Panc1 (cell line): ENCODE data around the gene MUC2. TPM values are rescaled to one million over a fixed set of nuclear protein-coding genes. Genes with fewer than 3 reads are reported as not detected.
A peak's percentile ranks its signal among the peaks of the same experiment; 100 is the strongest.

Experiments
- ATAC-seq: fragments of 200-7000 bp; cut with Tn5 transposase; 2 replicates; pipeline ENCODE4 v1.9.1; 2020; ENCODE audit warnings: mild to moderate bottlenecking, moderate library complexity
- BruUV-seq: library from RNA; stranded (reverse); fragments of 400-500 nt; replicated peaks from 2 replicates; lab custom pipeline; 2021; lab: Mats Ljungman, UMichigan
- CTCF ChIA-PET: fragments of 300-600 bp; sonication (Branson Sonifier 250); formaldehyde crosslinking; loops from one replicate; lab custom pipeline; 2022; ENCODE audit warnings: antibody characterized with exemption; lab: Charles Lee
- POLR2A ChIA-PET: fragments of 300-600 bp; sonication (Branson Sonifier 250); formaldehyde crosslinking; loops from one replicate; lab custom pipeline; 2022; ENCODE audit warnings: antibody characterized with exemption; lab: Charles Lee
- DNase-seq: peaks from one replicate; pipeline ENCODE4 v3.0.0-alpha.2; 2010; ENCODE audit warnings: low read depth, low spot score
- H3K27ac ChIP-seq: 2 replicates; pipeline ENCODE4 v1.5.1; 2011; ENCODE audit warnings: mild to moderate bottlenecking, low read length, inconsistent platforms
- H3K27me3 ChIP-seq: fragments of 200-500 bp; sonication (Bioruptor generic); 2 replicates; pipeline ENCODE4 v1.6.0; 2014; ENCODE audit warnings: low read length, inconsistent platforms; ENCODE audit not compliant: control insufficient read depth, insufficient read depth
- H3K36me3 ChIP-seq: fragments of 200-500 bp; sonication (Bioruptor generic); 2 replicates; pipeline ENCODE4 v1.5.1; 2014; ENCODE audit warnings: inconsistent platforms, mild to moderate bottlenecking, low read length, moderate library complexity; ENCODE audit not compliant: control insufficient read depth, insufficient read depth
- H3K4me1 ChIP-seq: 2 replicates; pipeline ENCODE4 v1.5.1; 2011; ENCODE audit warnings: inconsistent platforms, mild to moderate bottlenecking, low read length, moderate library complexity; ENCODE audit not compliant: control insufficient read depth, insufficient read depth
- H3K4me3 ChIP-seq, 2 experiments: 2 replicates each; pipeline ENCODE4 v1.5.1; 2011 to 2012; ENCODE audit warnings: low read depth in 2 of 2, low read length in 2 of 2, mild to moderate bottlenecking in 2 of 2, inconsistent platforms in 1 of 2, moderate library complexity in 1 of 2
- H3K9me3 ChIP-seq: fragments of 200-500 bp; sonication (Bioruptor generic); 2 replicates; pipeline ENCODE4 v1.5.1; 2014; ENCODE audit warnings: low read depth, mild to moderate bottlenecking, inconsistent platforms, low read length, moderate library complexity; ENCODE audit not compliant: control insufficient read depth, insufficient read depth
- CTCF ChIP-seq: fragments of 450-650 bp; IDR thresholded peaks from 2 replicates; pipeline ENCODE4 v1.5.1; 2017; ENCODE audit warnings: mild to moderate bottlenecking
- POLR2AphosphoS5 ChIP-seq: IDR thresholded peaks from 2 replicates; pipeline ENCODE4 v1.6.1; 2012; ENCODE audit warnings: mild to moderate bottlenecking, low read depth, low read length, moderate library complexity
- REST ChIP-seq, 2 experiments: IDR thresholded peaks; 2 replicates each; pipeline ENCODE4 v1.6.1; 2011 to 2012; ENCODE audit warnings: low read depth in 2 of 2, control low read depth in 1 of 2, low read length in 1 of 2, mild to moderate bottlenecking in 1 of 2, moderate library complexity in 1 of 2; ENCODE audit not compliant: insufficient read depth in 1 of 2
- SIN3A ChIP-seq: IDR thresholded peaks from 2 replicates; pipeline ENCODE4 v1.6.1; 2012; ENCODE audit warnings: low read depth, mild to moderate bottlenecking, low read length, moderate library complexity, borderline replicate concordance; ENCODE audit not compliant: insufficient read depth
- TCF7L2 ChIP-seq: IDR thresholded peaks from 2 replicates; pipeline ENCODE4 v1.6.1; 2011; ENCODE audit warnings: mild to moderate bottlenecking, low read depth, low read length, inconsistent platforms
- in situ Hi-C: cut with HindIII; loops from 2 replicates; pipeline ENCODE4 v1.10.0; 2016; ENCODE audit warnings: low sequenced_read_pairs, low pct_unique_long_range_greater_than_20kb
- intact Hi-C: fragments of 100-400 bp; cut with micrococcal nuclease; formaldehyde crosslinking; loops from one replicate; pipeline ENCODE4 v1.10.0; 2022; ENCODE audit not compliant: unreplicated experiment
- total RNA-seq: library from RNA; stranded (reverse); gene quantifications from one replicate; pipeline ENCODE4 v1.2.1, GENCODE V29; 2021; ENCODE audit not compliant: unreplicated experiment

MUC2 gene
- total RNA-seq, 1 experiment from 2014 or later, result 0.08 TPM

GRCh38 chr11:1041471-1041870 lies 33.2 kb upstream of the MUC2 start:
- TF ChIP-seq TCF7L2, result no peak
- TF ChIP-seq SIN3A, result no peak
- TF ChIP-seq POLR2AphosphoS5, result no peak
- TF ChIP-seq REST (IDR thresholded peaks at IDR 0.05; ENCODE audit: insufficient read depth in 1 of 2, low read depth in 2 of 2, low read length in 1 of 2), result no peak
- TF ChIP-seq CTCF, result no peak
- H3K27me3 ChIP-seq, result no peaks in the 10 kb centered on the region
- in situ Hi-C loops (no loop called here), intact Hi-C loops (no loop called here)
- H3K27ac ChIP-seq, result no peak overlapping the region
- POLR2A ChIA-PET, result no interaction called here
- no peaks in the 10 kb centered on the region for H3K9me3 ChIP-seq
- DNase-seq (no peak), ATAC-seq (peak; percentile 27)
- H3K4me1 ChIP-seq, result peaks cover 26% of the 10 kb centered on the region
- BruUV-seq, result no TSS peak
- CTCF ChIA-PET, result interaction anchor here (0.6 kb wide), 1 partner anchor 78 kb away, joined by 4 read pairs; no protein-coding TSS in a partner anchor
- H3K36me3 ChIP-seq, result no peaks in the 10 kb centered on the region
- no peak overlapping the region for H3K4me3 ChIP-seq

GRCh38 chr11:1041936-1042608 lies 32.6 kb upstream of the MUC2 start:
- ChIA-PET CTCF (interaction anchor here (0.6 kb wide), 1 partner anchor 79 kb away, joined by 4 read pairs; no protein-coding TSS in a partner anchor), POLR2A (no interaction called here)
- no peak for TF ChIP-seq REST (IDR thresholded peaks at IDR 0.05; ENCODE audit: insufficient read depth in 1 of 2, low read depth in 2 of 2, low read length in 1 of 2)
- no peak for TF ChIP-seq TCF7L2
- TF ChIP-seq CTCF, result no peak
- no peak for TF ChIP-seq POLR2AphosphoS5
- TF ChIP-seq SIN3A, result no peak
- Histone ChIP-seq H3K27me3 (no peaks in the 10 kb centered on the region), H3K4me3 (no peak overlapping the region), H3K36me3 (no peaks in the 10 kb centered on the region), H3K27ac (no peak overlapping the region), H3K4me1 (peaks cover 20% of the 10 kb centered on the region), H3K9me3 (no peaks in the 10 kb centered on the region)
- intact Hi-C loops (no loop called here), in situ Hi-C loops (no loop called here)
- BruUV-seq, result no TSS peak
- DNase-seq, result no peak
- ATAC-seq, result peak; percentile 43
